Activated T-cell treated with anti-CD3 and anti-CD28 coated beads, Interleukin-2, amount 50 U/mL, for 72 hours (primary cell): Measurements from ENCODE around the gene RAPGEF5. TPM values are rescaled to one million over a fixed set of nuclear protein-coding genes. Genes with fewer than 3 reads are reported as not detected.
A peak's percentile ranks its signal among the peaks of the same experiment; 100 is the strongest.

Experiments used
- ATAC-seq, 2 donors: fragments of 150-1000 bp; cut with Tn5 transposase; replicated peaks in 1 of 2; 2 replicates each; pipeline ENCODE4 v1.10.0; 2021; ENCODE audit warnings: moderate library complexity in 2 of 2, mild to moderate bottlenecking in 1 of 2
- DNase-seq, 2 donors: peaks; one replicate each; pipeline ENCODE4 v3.0.0; 2021 to 2022; ENCODE audit warnings: mixed read lengths in 1 of 2
- H3K27ac Mint-ChIP-seq: one replicate; pipeline ENCODE4 v1.8.0; 2022; ENCODE audit warnings: mild to moderate bottlenecking, moderate library complexity, mixed read lengths
- H3K27me3 Mint-ChIP-seq: one replicate; pipeline ENCODE4 v1.8.0; 2022; ENCODE audit warnings: low read depth, mixed read lengths
- H3K36me3 Mint-ChIP-seq, 2 donors: one replicate each; pipeline ENCODE4 v1.8.0; 2022; ENCODE audit warnings: mixed read lengths in 2 of 2, mild to moderate bottlenecking in 1 of 2; ENCODE audit not compliant: insufficient read depth in 2 of 2
- H3K4me1 Mint-ChIP-seq: one replicate; pipeline ENCODE4 v1.8.0; 2022; ENCODE audit warnings: low read depth, mixed read lengths
- H3K4me3 Mint-ChIP-seq, 2 donors: one replicate each; pipeline ENCODE4 v1.8.0; 2022; ENCODE audit warnings: mild to moderate bottlenecking in 2 of 2, mixed read lengths in 2 of 2, moderate library complexity in 2 of 2
- H3K9me3 Mint-ChIP-seq, 2 donors: one replicate each; pipeline ENCODE4 v1.8.0; 2022; ENCODE audit warnings: mixed read lengths in 2 of 2
- total RNA-seq, 2 donors: library from RNA; stranded (reverse); gene quantifications; one replicate each; pipeline ENCODE4 v1.2.3, GENCODE V29; 2022

The RAPGEF5 gene
- total RNA-seq, 2 donors from 2014 or later, result 0.46 to 0.72 TPM

- H3K9me3 Mint-ChIP-seq, result no peaks in the 10 kb centered on the region
- H3K27ac Mint-ChIP-seq, result peak overlapping the region; percentile 54
- H3K36me3 Mint-ChIP-seq, result no peaks in the 10 kb centered on the region
- ATAC-seq (no peak), DNase-seq (no peak)
- no peak overlapping the region for H3K4me3 Mint-ChIP-seq
- H3K27me3 Mint-ChIP-seq, result peaks cover 7% of the 10 kb centered on the region
- H3K4me1 Mint-ChIP-seq, result no peaks in the 10 kb centered on the region
Observed at GRCh38 chr7:22204312-22204711, 152.6 kb downstream of the RAPGEF5 start.

DNA sequence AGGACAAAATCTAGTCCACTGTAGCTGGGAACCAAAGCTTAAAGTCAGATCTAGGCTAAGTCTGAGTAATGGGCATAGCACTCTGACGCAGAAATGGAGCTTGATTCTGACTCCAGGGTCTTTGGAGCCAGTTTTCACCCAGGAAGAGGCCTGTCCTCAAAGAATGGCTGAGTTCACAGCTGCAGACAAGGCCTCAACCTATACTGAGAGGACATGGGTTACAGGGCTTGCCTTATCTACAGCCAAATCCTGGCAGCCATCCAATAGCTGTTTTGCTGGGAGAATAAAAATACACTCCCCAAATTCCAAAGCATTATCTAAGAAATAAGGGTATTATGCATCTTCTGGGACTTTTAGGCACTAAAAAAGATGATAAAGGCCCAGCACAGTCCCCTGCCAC, 154.8 kb downstream of the RAPGEF5 start:
- H3K27ac Mint-ChIP-seq, result no peak overlapping the region
- no peaks in the 10 kb centered on the region for H3K36me3 Mint-ChIP-seq
- DNase-seq (no peak), ATAC-seq (no peak)
- H3K9me3 Mint-ChIP-seq, result no peaks in the 10 kb centered on the region
- H3K4me1 Mint-ChIP-seq, result no peaks in the 10 kb centered on the region
- no peak overlapping the region for H3K4me3 Mint-ChIP-seq
- peaks cover 7% of the 10 kb centered on the region for H3K27me3 Mint-ChIP-seq

DNA sequence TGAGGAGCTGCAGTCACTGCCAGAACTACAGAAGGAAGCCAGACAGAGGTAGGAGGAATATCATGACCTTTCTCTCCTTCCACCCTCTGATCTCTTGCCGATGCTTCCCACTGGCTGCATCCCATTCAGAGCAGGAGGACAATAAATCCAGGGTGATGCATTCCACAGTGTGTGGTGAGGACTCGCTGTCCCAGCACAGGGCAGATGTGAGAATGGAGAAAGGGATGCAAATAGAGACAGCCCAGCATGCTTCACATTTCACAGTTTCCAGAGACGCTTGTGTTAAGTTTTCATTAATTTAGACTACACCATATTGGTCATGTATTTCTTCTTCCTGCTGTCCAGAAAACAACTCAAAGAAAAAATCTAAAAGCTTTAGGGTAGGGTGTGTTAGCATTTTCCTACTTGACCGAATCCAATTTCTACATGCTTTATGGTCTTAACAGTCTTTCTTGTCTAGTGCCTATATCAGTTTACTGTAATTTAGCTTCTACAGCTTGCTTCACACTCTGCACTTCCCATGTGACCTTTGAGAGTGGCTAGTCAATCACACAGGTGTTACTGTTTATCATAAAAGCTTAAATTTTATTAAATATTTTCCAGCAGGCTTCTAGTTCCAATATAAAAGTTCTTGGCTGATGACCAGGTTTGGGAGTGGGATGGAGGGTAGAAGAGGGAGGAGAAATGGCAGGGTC, 155.6 kb downstream of the RAPGEF5 start:
- H3K27me3 Mint-ChIP-seq, result peaks cover 7% of the 10 kb centered on the region
- DNase-seq (no peak), ATAC-seq (no peak)
- H3K4me3 Mint-ChIP-seq, result no peak overlapping the region
- H3K36me3 Mint-ChIP-seq, result no peaks in the 10 kb centered on the region
- no peaks in the 10 kb centered on the region for H3K9me3 Mint-ChIP-seq
- H3K27ac Mint-ChIP-seq, result no peak overlapping the region
- no peaks in the 10 kb centered on the region for H3K4me1 Mint-ChIP-seq

DNA sequence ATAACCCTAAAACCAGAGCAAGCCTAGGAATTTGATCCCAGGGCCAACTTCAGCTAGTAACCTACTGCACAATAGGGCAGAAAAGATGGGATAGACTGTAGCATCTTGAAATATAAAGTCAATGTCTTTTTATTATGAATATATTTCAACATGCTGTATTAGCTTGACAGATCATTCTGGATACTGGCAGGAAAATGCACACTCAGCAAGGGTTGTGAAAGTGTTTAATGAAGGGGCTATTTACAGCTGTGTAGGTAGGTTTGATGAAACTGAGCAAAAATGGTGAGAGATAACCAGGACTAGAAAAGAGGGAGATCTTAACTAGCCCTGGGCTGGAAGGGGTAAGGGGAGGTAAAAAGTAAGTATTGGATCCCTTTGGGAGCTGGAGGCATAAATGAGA, 156.2 kb downstream of the RAPGEF5 start:
- H3K27ac Mint-ChIP-seq, result no peak overlapping the region
- no peaks in the 10 kb centered on the region for H3K36me3 Mint-ChIP-seq
- H3K27me3 Mint-ChIP-seq, result peaks cover 7% of the 10 kb centered on the region
- no peaks in the 10 kb centered on the region for H3K9me3 Mint-ChIP-seq
- ATAC-seq, result no peak
- H3K4me3 Mint-ChIP-seq, result no peak overlapping the region
- no peaks in the 10 kb centered on the region for H3K4me1 Mint-ChIP-seq
- DNase-seq, result no peak

- no peaks in the 10 kb centered on the region for H3K9me3 Mint-ChIP-seq
- no peak for ATAC-seq
- peaks cover 7% of the 10 kb centered on the region for H3K27me3 Mint-ChIP-seq
- no peaks in the 10 kb centered on the region for H3K4me1 Mint-ChIP-seq
- no peaks in the 10 kb centered on the region for H3K36me3 Mint-ChIP-seq
- H3K27ac Mint-ChIP-seq, result no peak overlapping the region
- H3K4me3 Mint-ChIP-seq, result no peak overlapping the region
- DNase-seq, result no peak
Observed at GRCh38 chr7:22200238-22200637, 156.7 kb downstream of the RAPGEF5 start.

- ATAC-seq, result no peak
- Mint-ChIP-seq H3K9me3 (no peaks in the 10 kb centered on the region), H3K27me3 (no peaks in the 10 kb centered on the region), H3K4me1 (no peaks in the 10 kb centered on the region), H3K4me3 (no peak overlapping the region), H3K36me3 (no peaks in the 10 kb centered on the region), H3K27ac (no peak overlapping the region)
- no peak for DNase-seq
Observed at GRCh38 chr7:22197376-22197775, 159.6 kb downstream of the RAPGEF5 start.

DNA sequence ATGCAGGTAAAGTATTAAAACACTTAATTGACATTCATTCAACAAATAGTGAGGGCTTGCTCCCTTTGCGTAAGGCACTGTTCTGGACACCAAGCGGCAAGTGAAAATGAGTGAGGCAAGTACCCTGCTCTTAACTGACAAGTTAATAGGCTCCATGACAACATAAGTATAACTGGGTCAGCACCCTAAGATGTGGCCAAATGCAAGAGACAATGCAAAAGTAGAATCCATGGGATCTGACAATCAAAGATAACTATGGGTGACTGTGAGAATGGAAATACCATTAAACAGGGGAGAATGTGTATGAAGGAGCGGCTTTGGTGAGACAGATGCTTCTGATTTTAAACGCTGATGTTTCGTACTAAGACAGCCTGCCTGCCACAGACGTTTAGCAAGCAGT, 160.5 kb downstream of the RAPGEF5 start:
- Mint-ChIP-seq H3K9me3 (no peaks in the 10 kb centered on the region), H3K27ac (no peak overlapping the region), H3K36me3 (no peaks in the 10 kb centered on the region), H3K4me3 (no peak overlapping the region), H3K4me1 (no peaks in the 10 kb centered on the region), H3K27me3 (no peaks in the 10 kb centered on the region)
- ATAC-seq, result no peak
- DNase-seq, result no peak

DNA sequence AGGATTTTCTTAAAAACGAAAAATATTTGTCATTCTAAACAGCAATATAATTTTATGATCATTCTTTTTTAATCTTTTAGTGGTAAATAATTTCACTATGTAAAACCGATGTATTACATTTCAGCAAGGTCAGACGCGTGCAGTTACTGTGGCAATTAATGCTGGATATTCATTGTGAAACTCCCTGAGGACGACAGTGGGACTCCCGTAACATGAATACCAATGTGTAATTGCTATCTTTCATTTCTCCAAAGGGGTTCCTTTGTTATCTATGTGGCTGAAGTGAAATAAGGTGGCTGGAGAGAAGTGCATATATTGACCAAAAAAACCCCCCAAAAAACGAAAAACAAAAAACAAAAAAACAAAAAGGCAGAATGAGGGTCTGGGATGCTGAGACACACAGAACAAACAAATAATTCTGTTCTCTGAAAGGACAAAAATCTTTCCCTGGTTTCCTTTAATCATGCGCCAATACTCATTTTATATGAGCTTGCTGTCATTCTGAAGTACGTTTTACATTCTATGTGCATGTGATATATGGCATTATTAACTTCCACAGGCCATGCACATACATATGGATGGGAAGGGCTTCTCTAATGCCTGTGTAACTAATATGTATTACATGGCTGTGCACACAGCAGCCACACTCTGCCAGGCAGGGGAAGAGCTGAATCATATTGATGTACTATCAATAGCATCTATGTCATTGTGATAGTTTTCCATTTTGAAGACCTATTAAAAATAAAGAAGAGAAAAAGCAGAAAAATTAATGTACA, 161.4 kb downstream of the RAPGEF5 start:
- no peak for ATAC-seq
- DNase-seq, result no peak
- H3K4me3 Mint-ChIP-seq, result no peak overlapping the region
- no peaks in the 10 kb centered on the region for H3K9me3 Mint-ChIP-seq
- H3K36me3 Mint-ChIP-seq, result no peaks in the 10 kb centered on the region
- no peak overlapping the region for H3K27ac Mint-ChIP-seq
- H3K4me1 Mint-ChIP-seq, result no peaks in the 10 kb centered on the region
- H3K27me3 Mint-ChIP-seq, result no peaks in the 10 kb centered on the region

DNA sequence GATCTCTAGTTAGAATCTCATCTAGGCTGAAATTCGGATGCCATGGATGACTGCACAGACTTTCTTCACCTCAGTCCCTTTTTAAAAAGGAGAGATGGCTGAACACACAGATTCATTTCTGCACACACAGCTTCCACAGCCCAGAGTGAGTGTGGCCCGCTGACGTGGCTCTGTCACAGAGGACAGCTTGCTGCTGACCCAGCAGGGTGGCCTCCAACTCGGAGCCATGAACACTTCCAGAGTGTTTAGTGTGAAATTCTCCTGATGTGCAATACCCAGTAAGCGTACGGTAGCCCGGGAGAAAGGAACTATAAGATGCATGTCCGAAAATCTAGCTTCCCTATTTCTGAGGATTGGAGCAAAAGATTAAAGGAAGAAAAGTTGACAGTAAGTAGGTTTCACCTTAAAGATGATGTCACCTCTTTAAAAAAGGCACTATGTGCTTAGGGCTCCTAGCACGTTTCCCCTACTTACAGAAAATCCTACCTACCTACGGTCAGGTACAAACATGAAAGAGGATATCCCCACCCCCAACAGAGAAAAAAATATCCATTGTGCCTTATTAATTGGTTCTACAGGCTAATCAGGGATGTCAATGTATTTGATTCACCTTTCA, 162.2 kb downstream of the RAPGEF5 start:
- H3K27ac Mint-ChIP-seq, result no peak overlapping the region
- H3K4me1 Mint-ChIP-seq, result no peaks in the 10 kb centered on the region
- DNase-seq (no peak), ATAC-seq (no peak)
- H3K9me3 Mint-ChIP-seq, result no peaks in the 10 kb centered on the region
- H3K36me3 Mint-ChIP-seq, result no peaks in the 10 kb centered on the region
- no peaks in the 10 kb centered on the region for H3K27me3 Mint-ChIP-seq
- no peak overlapping the region for H3K4me3 Mint-ChIP-seq

DNA sequence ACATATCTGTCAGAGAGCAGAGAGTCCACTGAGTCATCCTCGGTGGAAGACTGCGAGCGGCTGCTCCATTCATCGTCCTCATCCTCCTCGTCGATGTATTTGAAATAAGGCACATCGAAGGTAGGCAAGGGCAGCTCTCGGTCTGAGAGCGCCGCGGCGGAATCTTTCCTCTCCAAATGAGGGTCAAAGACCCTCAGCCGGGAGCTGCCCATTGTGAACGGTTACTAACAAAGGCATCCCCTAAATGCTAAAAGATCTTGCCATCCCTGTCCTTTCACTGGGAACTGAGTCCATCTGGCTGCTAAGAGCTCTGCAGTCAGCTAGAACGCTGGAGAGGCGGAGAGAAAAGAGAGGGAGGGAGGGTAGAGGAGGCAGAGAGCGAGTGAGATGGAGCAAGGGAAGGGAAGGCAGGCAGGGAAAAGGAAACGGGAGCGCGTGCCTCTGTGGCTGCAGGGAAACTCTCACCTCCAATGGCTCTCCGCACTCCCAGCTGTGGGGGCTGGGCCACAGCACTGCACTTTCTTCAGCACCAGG, 163.4 kb downstream of the RAPGEF5 start:
- Mint-ChIP-seq H3K36me3 (no peaks in the 10 kb centered on the region), H3K4me3 (no peak overlapping the region), H3K4me1 (no peaks in the 10 kb centered on the region), H3K9me3 (no peaks in the 10 kb centered on the region), H3K27me3 (no peaks in the 10 kb centered on the region), H3K27ac (no peak overlapping the region)
- ATAC-seq (no peak), DNase-seq (no peak)

DNA sequence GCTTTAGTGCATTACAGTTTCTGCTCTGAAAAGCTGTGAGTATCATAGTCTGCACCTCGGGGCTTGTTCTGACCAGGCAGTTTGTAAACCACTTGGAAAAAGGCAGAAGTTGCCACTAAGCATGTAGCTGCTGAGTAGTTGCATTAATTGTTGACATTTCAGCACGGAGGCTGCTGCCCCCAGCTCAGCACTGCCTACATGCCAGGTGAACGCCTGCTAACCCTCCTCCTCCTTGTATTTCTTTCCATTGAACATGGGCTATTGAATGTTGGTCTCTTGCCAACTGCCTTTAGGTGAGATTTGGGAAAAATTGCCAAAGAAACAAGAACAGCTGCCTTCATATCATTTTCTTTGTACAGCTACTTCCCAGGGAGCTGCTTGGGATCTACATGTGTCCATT, 164.2 kb downstream of the RAPGEF5 start:
- ATAC-seq (no peak), DNase-seq (no peak)
- Mint-ChIP-seq H3K9me3 (no peaks in the 10 kb centered on the region), H3K4me3 (no peak overlapping the region), H3K36me3 (no peaks in the 10 kb centered on the region), H3K4me1 (no peaks in the 10 kb centered on the region), H3K27me3 (no peaks in the 10 kb centered on the region), H3K27ac (no peak overlapping the region)

DNA sequence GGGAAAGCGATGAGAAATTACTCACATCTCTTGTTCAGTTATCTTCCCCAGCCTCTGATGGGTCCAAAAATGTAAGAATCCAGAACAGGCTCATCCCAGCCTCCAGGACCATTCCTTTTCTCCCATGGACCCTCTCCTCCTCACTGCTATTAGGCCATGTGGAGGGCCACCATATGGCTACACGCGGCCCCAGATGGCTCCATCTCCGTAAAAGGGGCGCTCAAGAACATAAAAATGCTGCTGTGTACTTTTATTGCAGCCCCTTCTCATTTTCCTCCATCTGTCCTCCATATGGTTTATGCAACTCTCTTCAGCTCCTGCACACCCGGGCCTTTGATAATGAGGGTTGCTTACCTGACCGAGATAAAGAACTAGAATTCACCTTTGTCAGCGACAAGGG, 166.2 kb downstream of the RAPGEF5 start:
- DNase-seq (no peak), ATAC-seq (no peak)
- Mint-ChIP-seq H3K27me3 (no peaks in the 10 kb centered on the region), H3K27ac (no peak overlapping the region), H3K9me3 (no peaks in the 10 kb centered on the region), H3K4me1 (no peaks in the 10 kb centered on the region), H3K4me3 (no peak overlapping the region), H3K36me3 (no peaks in the 10 kb centered on the region)

- Mint-ChIP-seq H3K4me3 (no peak overlapping the region), H3K4me1 (no peaks in the 10 kb centered on the region), H3K36me3 (no peaks in the 10 kb centered on the region), H3K27ac (no peak overlapping the region), H3K9me3 (no peaks in the 10 kb centered on the region), H3K27me3 (peaks cover under 1% of the 10 kb centered on the region)
- no peak for ATAC-seq
- no peak for DNase-seq
Observed at GRCh38 chr7:22189741-22190140, 167.2 kb downstream of the RAPGEF5 start.
